Liver (tissue), 9 donors: ENCODE measurements around the gene IL1R2. TPM values are rescaled to one million over a fixed set of nuclear protein-coding genes. Genes with fewer than 3 reads are reported as not detected.

Experiments used
- DNase-seq: peaks from one replicate; pipeline ENCODE4 v3.0.0-alpha.2; 2017; ENCODE audit warnings: low spot score
- H3K27ac ChIP-seq, 2 donors: one replicate each; pipeline ENCODE4 v1.7.0; 2013; ENCODE audit warnings: inconsistent platforms in 2 of 2, low read length in 2 of 2, control low read depth in 1 of 2, low read depth in 1 of 2, mild to moderate bottlenecking in 1 of 2
- H3K27me3 ChIP-seq, 4 donors: one replicate each; pipeline versions ENCODE4 v1.6.1 to v1.7.0; 2013; ENCODE audit warnings: low read length in 3 of 4, inconsistent platforms in 1 of 4, mild to moderate bottlenecking in 1 of 4, moderate library complexity in 1 of 4; ENCODE audit not compliant: control insufficient read depth in 4 of 4, insufficient read depth in 4 of 4
- H3K36me3 ChIP-seq, 4 donors: one replicate each; pipeline versions ENCODE4 v1.6.1 to v1.7.0; 2013; ENCODE audit warnings: low read length in 3 of 4, mild to moderate bottlenecking in 3 of 4, low read depth in 1 of 4, moderate library complexity in 1 of 4; ENCODE audit not compliant: control insufficient read depth in 4 of 4, insufficient read depth in 3 of 4
- H3K4me1 ChIP-seq, 4 donors: one replicate each; pipeline versions ENCODE4 v1.6.1 to v1.7.0; 2013; ENCODE audit warnings: low read length in 3 of 4, mild to moderate bottlenecking in 3 of 4, moderate library complexity in 1 of 4; ENCODE audit not compliant: control insufficient read depth in 4 of 4, insufficient read depth in 4 of 4
- H3K4me3 ChIP-seq, 3 donors: one replicate each; pipeline versions ENCODE4 v1.6.1 to v1.7.0; 2013; ENCODE audit warnings: low read length in 3 of 3, control low read depth in 1 of 3, low read depth in 1 of 3, mild to moderate bottlenecking in 1 of 3
- H3K9ac ChIP-seq, 2 donors: one replicate each; pipeline ENCODE4 v1.7.0; 2013; ENCODE audit warnings: low read length in 2 of 2, mild to moderate bottlenecking in 2 of 2, moderate library complexity in 2 of 2, control low read depth in 1 of 2, low read depth in 1 of 2
- H3K9me3 ChIP-seq, 4 donors: one replicate each; pipeline versions ENCODE4 v1.6.1 to v1.7.0; 2013; ENCODE audit warnings: low read length in 3 of 4; ENCODE audit not compliant: control insufficient read depth in 4 of 4
- EGR1 ChIP-seq, 2 donors: IDR thresholded peaks; 2 replicates each; pipeline ENCODE4 v1.6.1; 2016 to 2018; ENCODE audit warnings: antibody characterized with exemption in 2 of 2, low read depth in 2 of 2
- GABPA ChIP-seq, 2 donors: IDR thresholded peaks in 1 of 2; conservative IDR thresholded peaks in 1 of 2; 2 replicates each; pipeline ENCODE4 v1.6.1; 2016; ENCODE audit warnings: antibody characterized with exemption in 2 of 2, mild to moderate bottlenecking in 1 of 2, moderate library complexity in 1 of 2
- HNF4A ChIP-seq, 2 donors: conservative IDR thresholded peaks; 2 replicates each; pipeline ENCODE4 v1.6.1; 2016; ENCODE audit warnings: antibody characterized with exemption in 2 of 2, mild to moderate bottlenecking in 2 of 2
- RXRA ChIP-seq, 2 donors: IDR thresholded peaks; 2 replicates each; pipeline ENCODE4 v1.6.1; 2017 to 2018; ENCODE audit warnings: antibody characterized with exemption in 2 of 2, mild to moderate bottlenecking in 1 of 2
- YY1 ChIP-seq: IDR thresholded peaks from 2 replicates; pipeline ENCODE4 v1.6.1; 2016; ENCODE audit warnings: antibody characterized with exemption, mild to moderate bottlenecking
- WGBS: extraction: QIAGEN DNeasy Blood & Tissue Kit; methylation state at CpG from one replicate; pipeline ENCODE4 v1.1.7; 2013; 5-methylcytosine and 5-hydroxymethylcytosine counted together
- polyA plus RNA-seq, 2 donors: library from polyadenylated mRNA; stranded (reverse) in 1 of 2; unstranded in 1 of 2; fragments of 200-250 nt in 1 of 2; fragments of >200 nt in 1 of 2; fragmentation: Nextera tagmentation in 1 of 2; extraction: Ambion mirVana in 1 of 2; gene quantifications; one replicate each; pipeline versions ENCODE4 v1.2.1 to v1.2.3, GENCODE V29; 2013 to 2015
- total RNA-seq, 2 donors: library from RNA; depleted of rRNA; stranded (reverse); fragments of >200 nt; gene quantifications; one replicate each; pipeline ENCODE4 v1.2.3, GENCODE V29; 2014
- TF ChIP-seq, protein P1 (sequence below): IDR thresholded peaks from 2 replicates; pipeline ENCODE4 v1.6.1; 2016; ENCODE audit warnings: antibody characterized with exemption
- TF ChIP-seq, protein P2 (sequence below): IDR thresholded peaks from 2 replicates; pipeline ENCODE4 v1.6.1; 2016; ENCODE audit warnings: antibody characterized with exemption
- TF ChIP-seq, protein P3 (sequence below): IDR thresholded peaks from 2 replicates; pipeline ENCODE4 v1.6.1; 2016; ENCODE audit warnings: antibody characterized with exemption, mild to moderate bottlenecking
- TF ChIP-seq, protein P4 (sequence below): fragments of 150-350 bp; IDR thresholded peaks from 2 replicates; pipeline ENCODE4 v1.5.1; 2017; ENCODE audit warnings: improper control_type of control experiment, low read depth, low read length; ENCODE audit not compliant: missing input control
- donor health status: healthy.
- donor health status: healthy.
- donor health status: healthy.
- donor health status: healthy.
- donor health status: healthy.

Gene IL1R2
- total and polyA plus RNA-seq, 4 donors = 3.7 to 28.2 (median 7.3) TPM

DNA sequence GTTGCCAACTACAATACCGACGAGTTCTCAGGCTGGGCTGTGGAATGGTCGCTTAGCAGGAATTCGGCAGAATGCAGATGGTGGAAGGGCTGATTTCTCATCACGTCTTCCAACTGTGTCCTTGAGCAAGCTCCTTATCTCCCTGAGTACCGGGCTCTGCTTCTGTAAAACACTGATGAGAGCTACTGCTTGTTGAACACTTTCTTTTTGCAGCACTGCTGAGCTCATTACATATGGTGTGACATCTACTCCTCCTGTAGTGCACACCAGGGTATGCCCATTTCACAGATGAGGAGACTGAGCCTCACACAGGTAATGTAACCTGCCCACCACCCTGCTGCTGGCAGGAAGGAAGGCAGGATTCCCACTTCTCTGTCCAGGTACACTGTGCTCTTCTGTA lies 8.3 kb downstream of the IL1R2 start:
- Histone ChIP-seq H3K4me3 (no peak overlapping the region), H3K4me1 (peaks cover 2 to 21% (median 8%) of the 10 kb centered on the region in 4 donors), H3K9me3 (no peaks in the 10 kb centered on the region), H3K27ac (no peak overlapping the region), H3K27me3 (no peaks in the 10 kb centered on the region), H3K36me3 (no peaks in the 10 kb centered on the region), H3K9ac (no peak overlapping the region)
- DNase-seq = no peak
- 88% methylated on average over 6 of the region's 6 CpGs for WGBS
- TF ChIP-seq GABPA (IDR thresholded peaks at IDR 0.05 in 1 of 2, conservative IDR thresholded peaks at IDR 0.05 in 1 of 2) (no peak), HNF4A (conservative IDR thresholded peaks at IDR 0.05) (no peak), YY1 (no peak)
- TF ChIP-seq, protein P1, sequence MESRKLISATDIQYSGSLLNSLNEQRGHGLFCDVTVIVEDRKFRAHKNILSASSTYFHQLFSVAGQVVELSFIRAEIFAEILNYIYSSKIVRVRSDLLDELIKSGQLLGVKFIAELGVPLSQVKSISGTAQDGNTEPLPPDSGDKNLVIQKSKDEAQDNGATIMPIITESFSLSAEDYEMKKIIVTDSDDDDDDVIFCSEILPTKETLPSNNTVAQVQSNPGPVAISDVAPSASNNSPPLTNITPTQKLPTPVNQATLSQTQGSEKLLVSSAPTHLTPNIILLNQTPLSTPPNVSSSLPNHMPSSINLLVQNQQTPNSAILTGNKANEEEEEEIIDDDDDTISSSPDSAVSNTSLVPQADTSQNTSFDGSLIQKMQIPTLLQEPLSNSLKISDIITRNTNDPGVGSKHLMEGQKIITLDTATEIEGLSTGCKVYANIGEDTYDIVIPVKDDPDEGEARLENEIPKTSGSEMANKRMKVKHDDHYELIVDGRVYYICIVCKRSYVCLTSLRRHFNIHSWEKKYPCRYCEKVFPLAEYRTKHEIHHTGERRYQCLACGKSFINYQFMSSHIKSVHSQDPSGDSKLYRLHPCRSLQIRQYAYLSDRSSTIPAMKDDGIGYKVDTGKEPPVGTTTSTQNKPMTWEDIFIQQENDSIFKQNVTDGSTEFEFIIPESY = no peak
- TF ChIP-seq, protein P2, sequence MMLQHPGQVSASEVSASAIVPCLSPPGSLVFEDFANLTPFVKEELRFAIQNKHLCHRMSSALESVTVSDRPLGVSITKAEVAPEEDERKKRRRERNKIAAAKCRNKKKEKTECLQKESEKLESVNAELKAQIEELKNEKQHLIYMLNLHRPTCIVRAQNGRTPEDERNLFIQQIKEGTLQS = no peak

DNA sequence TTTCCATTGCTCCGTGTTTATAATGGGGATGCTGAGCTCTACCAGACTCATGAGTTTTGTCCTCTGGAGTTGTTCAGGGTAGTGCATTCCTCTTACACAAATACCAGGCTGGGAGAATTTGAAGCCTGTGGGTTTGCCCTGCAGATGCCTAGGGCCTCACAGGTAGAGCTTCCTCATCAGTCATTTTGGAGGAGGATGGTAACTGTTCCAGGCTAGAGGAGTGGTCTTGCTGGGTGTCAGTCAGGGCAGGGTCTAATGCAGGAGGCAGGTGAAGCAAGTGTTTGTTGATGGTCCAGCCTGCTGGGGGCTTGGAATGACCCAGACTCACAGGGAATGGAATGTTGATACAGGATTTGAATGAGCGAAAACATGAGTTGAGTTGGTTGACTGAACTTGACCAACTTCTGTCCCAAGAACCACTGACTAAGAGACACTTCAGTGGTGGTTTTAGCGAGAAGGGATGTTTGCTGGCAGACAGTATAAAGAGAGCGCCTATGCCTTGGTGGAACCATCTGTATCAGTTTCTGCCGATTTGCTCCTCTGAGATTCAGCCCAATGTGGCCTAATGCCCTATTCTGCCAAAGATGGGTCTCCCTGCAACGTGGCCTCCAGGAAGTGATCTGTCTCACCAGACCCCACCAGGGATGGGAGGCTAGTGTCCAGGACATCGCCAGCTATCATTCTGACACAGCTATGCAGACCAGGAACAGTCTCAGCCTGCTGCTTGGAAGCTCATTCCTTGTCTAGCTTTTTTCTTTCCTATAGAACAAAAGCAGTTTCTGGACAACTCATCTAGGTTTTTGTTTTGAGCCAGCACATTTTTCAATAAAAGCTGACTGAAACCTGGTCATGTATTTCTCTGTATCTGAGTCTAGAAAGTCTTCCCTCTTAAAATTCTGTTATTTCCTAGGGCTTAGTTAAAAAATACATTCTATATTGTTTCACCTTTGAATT lies 9.3 kb downstream of the IL1R2 start:
- DNase-seq = no peak
- Histone ChIP-seq H3K36me3 (no peaks in the 10 kb centered on the region), H3K4me3 (no peak overlapping the region), H3K27me3 (no peaks in the 10 kb centered on the region), H3K9ac (no peak overlapping the region), H3K4me1 (peaks cover 2 to 23% (median 10%) of the 10 kb centered on the region in 4 donors), H3K9me3 (no peaks in the 10 kb centered on the region), H3K27ac (no peak overlapping the region)
- TF ChIP-seq, protein P2 = no peak
- no peak for TF ChIP-seq GABPA (IDR thresholded peaks at IDR 0.05 in 1 of 2, conservative IDR thresholded peaks at IDR 0.05 in 1 of 2)
- 94% methylated on average over 7 of the region's 7 CpGs for WGBS

DNA sequence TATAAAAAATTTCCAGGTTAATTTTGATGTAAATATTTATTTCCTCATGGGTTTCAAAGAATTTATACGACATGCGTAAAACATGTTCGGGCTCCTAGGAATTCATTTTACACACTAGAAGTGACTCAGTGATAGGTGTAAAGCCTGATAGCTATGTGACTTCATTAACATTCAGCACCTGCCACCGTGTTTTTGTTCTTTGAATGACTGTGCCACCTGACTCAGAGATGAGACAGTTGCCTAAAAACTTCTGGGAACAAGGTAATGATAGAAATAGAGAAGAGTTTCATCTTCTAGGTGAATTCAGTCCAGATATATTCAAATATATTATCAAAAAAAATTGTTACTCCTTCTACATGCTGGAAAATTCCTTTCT lies 10.0 kb downstream of the IL1R2 start:
- WGBS = 90% methylated on average over 4 of the region's 4 CpGs
- Histone ChIP-seq H3K4me1 (peaks cover 2 to 28% (median 13%) of the 10 kb centered on the region in 4 donors), H3K36me3 (no peaks in the 10 kb centered on the region), H3K4me3 (no peak overlapping the region), H3K27me3 (no peaks in the 10 kb centered on the region), H3K27ac (no peak overlapping the region), H3K9me3 (no peaks in the 10 kb centered on the region), H3K9ac (no peak overlapping the region)
- TF ChIP-seq, protein P3, sequence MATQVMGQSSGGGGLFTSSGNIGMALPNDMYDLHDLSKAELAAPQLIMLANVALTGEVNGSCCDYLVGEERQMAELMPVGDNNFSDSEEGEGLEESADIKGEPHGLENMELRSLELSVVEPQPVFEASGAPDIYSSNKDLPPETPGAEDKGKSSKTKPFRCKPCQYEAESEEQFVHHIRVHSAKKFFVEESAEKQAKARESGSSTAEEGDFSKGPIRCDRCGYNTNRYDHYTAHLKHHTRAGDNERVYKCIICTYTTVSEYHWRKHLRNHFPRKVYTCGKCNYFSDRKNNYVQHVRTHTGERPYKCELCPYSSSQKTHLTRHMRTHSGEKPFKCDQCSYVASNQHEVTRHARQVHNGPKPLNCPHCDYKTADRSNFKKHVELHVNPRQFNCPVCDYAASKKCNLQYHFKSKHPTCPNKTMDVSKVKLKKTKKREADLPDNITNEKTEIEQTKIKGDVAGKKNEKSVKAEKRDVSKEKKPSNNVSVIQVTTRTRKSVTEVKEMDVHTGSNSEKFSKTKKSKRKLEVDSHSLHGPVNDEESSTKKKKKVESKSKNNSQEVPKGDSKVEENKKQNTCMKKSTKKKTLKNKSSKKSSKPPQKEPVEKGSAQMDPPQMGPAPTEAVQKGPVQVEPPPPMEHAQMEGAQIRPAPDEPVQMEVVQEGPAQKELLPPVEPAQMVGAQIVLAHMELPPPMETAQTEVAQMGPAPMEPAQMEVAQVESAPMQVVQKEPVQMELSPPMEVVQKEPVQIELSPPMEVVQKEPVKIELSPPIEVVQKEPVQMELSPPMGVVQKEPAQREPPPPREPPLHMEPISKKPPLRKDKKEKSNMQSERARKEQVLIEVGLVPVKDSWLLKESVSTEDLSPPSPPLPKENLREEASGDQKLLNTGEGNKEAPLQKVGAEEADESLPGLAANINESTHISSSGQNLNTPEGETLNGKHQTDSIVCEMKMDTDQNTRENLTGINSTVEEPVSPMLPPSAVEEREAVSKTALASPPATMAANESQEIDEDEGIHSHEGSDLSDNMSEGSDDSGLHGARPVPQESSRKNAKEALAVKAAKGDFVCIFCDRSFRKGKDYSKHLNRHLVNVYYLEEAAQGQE = no peak
- TF ChIP-seq EGR1 (IDR thresholded peaks at IDR 0.05; ENCODE audit: low read depth in 2 of 2) = no peak
- no peak for TF ChIP-seq YY1
- TF ChIP-seq RXRA (IDR thresholded peaks at IDR 0.05) = no peak
- TF ChIP-seq, protein P4, sequence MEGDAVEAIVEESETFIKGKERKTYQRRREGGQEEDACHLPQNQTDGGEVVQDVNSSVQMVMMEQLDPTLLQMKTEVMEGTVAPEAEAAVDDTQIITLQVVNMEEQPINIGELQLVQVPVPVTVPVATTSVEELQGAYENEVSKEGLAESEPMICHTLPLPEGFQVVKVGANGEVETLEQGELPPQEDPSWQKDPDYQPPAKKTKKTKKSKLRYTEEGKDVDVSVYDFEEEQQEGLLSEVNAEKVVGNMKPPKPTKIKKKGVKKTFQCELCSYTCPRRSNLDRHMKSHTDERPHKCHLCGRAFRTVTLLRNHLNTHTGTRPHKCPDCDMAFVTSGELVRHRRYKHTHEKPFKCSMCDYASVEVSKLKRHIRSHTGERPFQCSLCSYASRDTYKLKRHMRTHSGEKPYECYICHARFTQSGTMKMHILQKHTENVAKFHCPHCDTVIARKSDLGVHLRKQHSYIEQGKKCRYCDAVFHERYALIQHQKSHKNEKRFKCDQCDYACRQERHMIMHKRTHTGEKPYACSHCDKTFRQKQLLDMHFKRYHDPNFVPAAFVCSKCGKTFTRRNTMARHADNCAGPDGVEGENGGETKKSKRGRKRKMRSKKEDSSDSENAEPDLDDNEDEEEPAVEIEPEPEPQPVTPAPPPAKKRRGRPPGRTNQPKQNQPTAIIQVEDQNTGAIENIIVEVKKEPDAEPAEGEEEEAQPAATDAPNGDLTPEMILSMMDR = no peak
- no peak for TF ChIP-seq GABPA (IDR thresholded peaks at IDR 0.05 in 1 of 2, conservative IDR thresholded peaks at IDR 0.05 in 1 of 2)
- TF ChIP-seq, protein P1 = no peak
- no peak for DNase-seq
